ENCODE measurements around the gene COLEC12. TPM values are rescaled to one million over a fixed set of nuclear protein-coding genes. Genes with fewer than 3 reads are reported as not detected.

COLEC12 gene
- total RNA-seq, 4 donors from 2014 or later: 8.3 to 22.2 (median 21.4) TPM

GRCh38 chr18:369224-370015 is 131.1 kb downstream of the COLEC12 start:
- Histone ChIP-seq H3K4me3 (no peak overlapping the region), H3K36me3 (no peaks in the 10 kb centered on the region), H3K27me3 (no peaks in the 10 kb centered on the region), H3K27ac (no peak overlapping the region), H3K4me1 (peaks cover 0 to 15% (median 2%) of the 10 kb centered on the region in 4 donors), H3K9me3 (no peaks in the 10 kb centered on the region)
- WGBS, 2 donors: 78 to 81% methylated on average over 11 of the region's 11 CpGs
- DNase-seq (ENCODE audit: low spot score in 2 of 2): no peak
- TF ChIP-seq EP300 (IDR thresholded peaks at IDR 0.05) (no peak), POLR2A (IDR thresholded peaks at IDR 0.05) (no peak)
- TF ChIP-seq, protein P1, sequence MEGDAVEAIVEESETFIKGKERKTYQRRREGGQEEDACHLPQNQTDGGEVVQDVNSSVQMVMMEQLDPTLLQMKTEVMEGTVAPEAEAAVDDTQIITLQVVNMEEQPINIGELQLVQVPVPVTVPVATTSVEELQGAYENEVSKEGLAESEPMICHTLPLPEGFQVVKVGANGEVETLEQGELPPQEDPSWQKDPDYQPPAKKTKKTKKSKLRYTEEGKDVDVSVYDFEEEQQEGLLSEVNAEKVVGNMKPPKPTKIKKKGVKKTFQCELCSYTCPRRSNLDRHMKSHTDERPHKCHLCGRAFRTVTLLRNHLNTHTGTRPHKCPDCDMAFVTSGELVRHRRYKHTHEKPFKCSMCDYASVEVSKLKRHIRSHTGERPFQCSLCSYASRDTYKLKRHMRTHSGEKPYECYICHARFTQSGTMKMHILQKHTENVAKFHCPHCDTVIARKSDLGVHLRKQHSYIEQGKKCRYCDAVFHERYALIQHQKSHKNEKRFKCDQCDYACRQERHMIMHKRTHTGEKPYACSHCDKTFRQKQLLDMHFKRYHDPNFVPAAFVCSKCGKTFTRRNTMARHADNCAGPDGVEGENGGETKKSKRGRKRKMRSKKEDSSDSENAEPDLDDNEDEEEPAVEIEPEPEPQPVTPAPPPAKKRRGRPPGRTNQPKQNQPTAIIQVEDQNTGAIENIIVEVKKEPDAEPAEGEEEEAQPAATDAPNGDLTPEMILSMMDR (IDR thresholded peaks at IDR 0.05): no peak

DNA sequence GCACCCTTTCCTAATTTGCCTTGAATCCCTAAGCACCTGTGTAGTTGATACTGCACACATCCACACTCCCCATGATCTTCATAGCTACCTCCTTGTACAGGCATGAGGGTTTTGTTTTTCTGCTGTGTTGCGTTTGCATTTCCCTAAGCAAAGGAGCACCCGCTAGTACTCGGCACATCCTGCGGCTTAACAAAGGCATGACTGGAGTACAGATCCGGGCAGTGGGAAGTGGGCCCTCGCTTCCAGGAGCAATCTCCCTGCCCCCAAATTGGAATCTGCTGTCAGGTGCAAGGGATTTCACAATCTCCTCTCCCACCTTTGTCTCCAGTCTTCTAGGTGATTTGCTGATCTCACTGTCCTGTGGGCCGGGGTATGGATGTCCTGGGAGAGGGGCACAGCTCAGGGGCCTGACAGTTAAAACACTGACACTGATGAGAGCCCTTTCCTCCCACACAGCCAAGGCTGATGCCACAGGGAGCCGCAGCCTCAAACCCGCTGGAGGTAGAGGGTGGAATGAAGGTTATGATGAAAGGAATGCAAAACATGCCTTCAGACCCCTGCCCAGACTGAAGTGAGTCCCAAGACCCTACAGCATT is 133.9 kb downstream of the COLEC12 start:
- TF ChIP-seq EP300 (IDR thresholded peaks at IDR 0.05) (no peak), POLR2A (IDR thresholded peaks at IDR 0.05) (no peak)
- Histone ChIP-seq H3K4me3 (no peak overlapping the region), H3K36me3 (no peaks in the 10 kb centered on the region), H3K27me3 (no peaks in the 10 kb centered on the region), H3K27ac (no peak overlapping the region), H3K9me3 (no peaks in the 10 kb centered on the region), H3K4me1 (peaks cover 0 to 29% (median 2%) of the 10 kb centered on the region in 4 donors)
- 58 to 70% methylated on average over 9 of the region's 9 CpGs for WGBS, 2 donors
- DNase-seq (ENCODE audit: low spot score in 2 of 2): no peak

DNA sequence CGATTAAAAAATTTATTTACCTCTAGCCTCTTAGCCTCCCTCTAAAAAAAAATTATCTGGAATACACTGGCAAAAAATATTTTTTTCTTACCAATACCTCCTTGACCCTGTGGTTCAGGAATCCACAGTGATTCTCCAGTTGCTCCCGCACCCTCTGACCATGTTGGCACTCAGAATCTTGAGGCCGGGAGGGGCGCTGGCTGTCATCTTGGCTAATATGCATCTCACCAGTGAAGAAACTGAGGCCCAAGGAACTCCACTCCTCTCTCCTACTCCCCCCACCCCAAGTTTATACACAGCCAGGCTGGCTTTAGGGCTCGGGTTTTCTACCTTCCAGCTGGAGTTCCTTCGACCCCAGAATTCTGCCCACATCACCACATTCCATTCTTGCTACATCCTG is 134.8 kb downstream of the COLEC12 start:
- Histone ChIP-seq H3K27me3 (no peaks in the 10 kb centered on the region), H3K27ac (no peak overlapping the region), H3K4me1 (peaks cover 0 to 22% (median under 1%) of the 10 kb centered on the region in 4 donors), H3K36me3 (no peaks in the 10 kb centered on the region), H3K9me3 (no peaks in the 10 kb centered on the region), H3K4me3 (no peak overlapping the region)
- WGBS, 2 donors: 88 to 89% methylated on average over 6 of the region's 6 CpGs
- no peak for DNase-seq (ENCODE audit: low spot score in 2 of 2)
- TF ChIP-seq, protein P1 (IDR thresholded peaks at IDR 0.05): no peak
- TF ChIP-seq EP300 (IDR thresholded peaks at IDR 0.05) (no peak), POLR2A (IDR thresholded peaks at IDR 0.05) (no peak)

DNA sequence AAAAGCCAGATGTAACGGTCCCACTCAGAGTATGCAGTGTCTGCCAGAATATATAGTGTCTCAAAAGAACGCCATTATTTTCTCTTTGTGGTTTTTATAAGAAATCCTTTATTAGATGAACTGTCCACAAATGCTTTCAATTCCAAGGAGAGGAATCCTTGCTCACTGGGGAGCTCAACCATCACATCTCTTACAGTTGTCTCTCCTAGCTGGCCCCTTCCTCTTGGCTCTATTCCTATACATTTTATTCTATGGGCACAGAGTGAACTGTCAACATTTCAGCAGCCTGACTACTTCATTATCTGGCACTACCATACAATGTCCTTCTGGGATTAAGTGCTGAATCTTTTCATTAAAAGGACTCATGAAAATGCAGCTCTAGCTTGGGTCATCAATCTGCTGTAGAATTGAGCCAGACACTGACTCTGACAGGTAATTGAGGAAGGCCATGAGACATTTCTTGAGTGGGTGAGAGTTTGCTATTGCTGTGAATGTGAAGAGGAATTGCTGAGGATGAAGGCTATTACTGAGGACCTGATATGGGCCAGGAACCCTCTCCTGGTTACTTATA is 136.2 kb downstream of the COLEC12 start:
- Histone ChIP-seq H3K9me3 (no peaks in the 10 kb centered on the region), H3K4me3 (no peak overlapping the region), H3K27me3 (no peaks in the 10 kb centered on the region), H3K27ac (no peak overlapping the region), H3K4me1 (peaks cover 0 to 22% (median 0%) of the 10 kb centered on the region in 4 donors), H3K36me3 (no peaks in the 10 kb centered on the region)
- no peak for TF ChIP-seq POLR2A (IDR thresholded peaks at IDR 0.05)
- no peak for TF ChIP-seq EP300 (IDR thresholded peaks at IDR 0.05)
- TF ChIP-seq, protein P1 (IDR thresholded peaks at IDR 0.05): no peak
- 40 to 68% methylated on average over 2 of the region's 2 CpGs for WGBS, 2 donors
- DNase-seq (ENCODE audit: low spot score in 2 of 2): no peak

DNA sequence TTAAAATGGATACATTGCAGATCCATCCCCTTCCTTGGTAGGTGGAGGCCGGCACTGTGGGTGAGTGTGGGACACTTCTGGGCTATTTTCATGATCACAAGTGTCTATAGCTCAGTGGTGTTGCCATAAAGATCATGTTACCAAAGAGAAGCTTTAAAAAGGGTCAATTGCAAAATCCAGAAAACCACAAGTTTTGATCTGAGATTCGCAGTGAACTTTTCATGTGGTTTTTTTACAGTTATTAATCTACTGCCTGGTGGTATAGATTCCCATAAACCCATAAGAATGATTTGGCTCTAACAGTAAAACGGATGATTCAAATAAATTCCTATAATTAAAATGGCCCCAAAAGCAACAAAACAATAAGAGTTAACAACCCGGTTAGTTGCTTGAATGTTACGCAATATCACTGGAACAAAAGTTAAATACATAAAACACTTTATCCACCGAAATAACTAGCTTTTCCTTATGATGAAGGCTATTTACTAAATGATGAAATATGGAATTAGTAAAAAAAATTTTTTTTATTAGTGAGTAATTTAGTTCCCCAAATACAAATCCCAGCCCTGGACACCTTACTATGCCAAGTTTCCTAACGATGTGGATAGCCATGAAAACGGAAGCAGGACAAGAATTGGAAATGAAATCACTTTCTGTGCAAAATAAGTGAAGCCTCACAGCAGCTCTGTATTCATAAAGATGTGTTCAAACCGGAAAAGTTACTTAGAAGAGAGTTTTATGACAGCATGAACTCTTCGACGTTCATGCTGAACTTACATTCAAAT is 137.0 kb downstream of the COLEC12 start:
- Histone ChIP-seq H3K4me3 (no peak overlapping the region), H3K36me3 (no peaks in the 10 kb centered on the region), H3K9me3 (no peaks in the 10 kb centered on the region), H3K27ac (peak overlapping the region in 1 of 4 donors; percentile 50), H3K4me1 (peaks cover 0 to 22% (median 0%) of the 10 kb centered on the region in 4 donors), H3K27me3 (no peaks in the 10 kb centered on the region)
- DNase-seq (ENCODE audit: low spot score in 2 of 2): no peak
- TF ChIP-seq EP300 (IDR thresholded peaks at IDR 0.05) (no peak), POLR2A (IDR thresholded peaks at IDR 0.05) (no peak)
- TF ChIP-seq, protein P1 (IDR thresholded peaks at IDR 0.05): no peak
- 61 to 66% methylated on average over 11 of the region's 11 CpGs for WGBS, 2 donors
